HepG2 (cell line): Measurements from ENCODE around the gene SDC4. TPM values are rescaled to one million over a fixed set of nuclear protein-coding genes. Genes with fewer than 3 reads are reported as not detected.

Experiments
- EED ChIP-seq: sonication (generic); formaldehyde crosslinking; IDR thresholded peaks from 2 replicates; pipeline ENCODE4 v1.5.0; 2020; ENCODE audit warnings: mild to moderate bottlenecking, missing genetic modification reagents
- ESRRA ChIP-seq: sonication (generic); formaldehyde crosslinking; IDR thresholded peaks from 2 replicates; pipeline ENCODE4 v1.5.1; 2020; ENCODE audit warnings: mild to moderate bottlenecking, low read depth, missing genetic modification reagents
- FOXA1 ChIP-seq, 2 experiments: fragments of 450-650 bp in 1 of 2; sonication (generic) in 1 of 2; formaldehyde crosslinking in 1 of 2; IDR thresholded peaks; 2 replicates each; pipeline versions ENCODE4 v1.4.0 to v1.6.1; 2016 to 2020; ENCODE audit warnings: missing genetic modification reagents in 1 of 2
- HNF4A ChIP-seq: sonication (generic); formaldehyde crosslinking; IDR thresholded peaks from 2 replicates; pipeline ENCODE4 v1.4.0; 2020; ENCODE audit warnings: missing genetic modification reagents
- KDM5B ChIP-seq: sonication (generic); formaldehyde crosslinking; IDR thresholded peaks from 2 replicates; pipeline ENCODE4 v1.4.0; 2020; ENCODE audit warnings: missing genetic modification reagents, mild to moderate bottlenecking, borderline replicate concordance
- KIAA2018 ChIP-seq: sonication (generic); formaldehyde crosslinking; IDR thresholded peaks from 2 replicates; pipeline ENCODE4 v1.5.0; 2020; ENCODE audit warnings: mild to moderate bottlenecking, missing genetic modification reagents, borderline replicate concordance
- NFIC ChIP-seq: IDR thresholded peaks from 2 replicates; pipeline ENCODE4 v1.6.1; 2012; ENCODE audit warnings: mild to moderate bottlenecking, low read length, inconsistent platforms
- SOX13 ChIP-seq, 3 experiments: fragments of 450-650 bp in 1 of 3; sonication (generic) in 1 of 3; formaldehyde crosslinking in 1 of 3; IDR thresholded peaks in 2 of 3; conservative IDR thresholded peaks in 1 of 3; 2 replicates each; pipeline versions ENCODE4 v1.5.0 to v1.6.1; 2016 to 2020; ENCODE audit warnings: antibody characterized with exemption in 1 of 3, mild to moderate bottlenecking in 1 of 3, missing compliant biosample characterization in 1 of 3, missing genetic modification reagents in 1 of 3, moderate library complexity in 1 of 3
- TMF1 ChIP-seq: sonication (generic); formaldehyde crosslinking; IDR thresholded peaks from 2 replicates; pipeline ENCODE4 v1.8.1; 2022; ENCODE audit warnings: low read depth, missing genetic modification reagents
- ZFP37 ChIP-seq: sonication (generic); formaldehyde crosslinking; IDR thresholded peaks from 2 replicates; pipeline ENCODE4 v1.4.0; 2020; ENCODE audit warnings: missing genetic modification reagents, borderline replicate concordance
- ZNF343 ChIP-seq: sonication (generic); formaldehyde crosslinking; IDR thresholded peaks from 2 replicates; pipeline ENCODE4 v1.4.0; 2020; ENCODE audit warnings: mild to moderate bottlenecking, missing genetic modification reagents
- ZNF574 ChIP-seq: sonication (generic); formaldehyde crosslinking; IDR thresholded peaks from 2 replicates; pipeline ENCODE4 v1.4.0; 2020; ENCODE audit warnings: missing genetic modification reagents
- polyA plus RNA-seq, 8 experiments: library from polyadenylated mRNA; depleted of rRNA in 3 of 8; stranded (reverse) in 7 of 8; unstranded in 1 of 8; fragments of >200 nt; fragmentation: Illumina TruSeq in 4 of 8; extraction: Trizol in 4 of 8; gene quantifications; 2 replicates each; pipeline versions ENCODE4 v1.2.1 to v1.2.3, GENCODE V29; 2011 to 2016; ENCODE audit warnings: low read depth in 4 of 8, missing spikeins in 1 of 8, mixed read lengths in 1 of 8; ENCODE audit not compliant: insufficient read depth in 1 of 8
- total RNA-seq, 5 experiments: library from RNA; depleted of rRNA; stranded (reverse); fragments of >200 nt; fragmentation: Illumina TruSeq; extraction: Trizol; gene quantifications; 2 replicates each; pipeline ENCODE4 v1.2.3, GENCODE V29; 2016; ENCODE audit warnings: low read depth in 1 of 5

The SDC4 gene
- total and polyA plus RNA-seq, 2 of the 13 experiments (the other 11 are each of a cell fraction or from before 2014, with no cell fraction given), result 49.0 to 65.1 TPM

- TF ChIP-seq ESRRA (CRISPR knock-in tag) (no peak), SOX13 (IDR thresholded peaks at IDR 0.05) (no peak), SOX13 (CRISPR knock-in tag; conservative IDR thresholded peaks at IDR 0.05 in 1 of 2, IDR thresholded peaks at IDR 0.05 in 1 of 2) (peak in 1 of 2 experiments; percentile 75; a peak in 2 of 4 replicates), KDM5B (CRISPR knock-in tag) (no peak), KIAA2018 (CRISPR knock-in tag) (no peak), HNF4A (CRISPR knock-in tag) (peak; percentile 97), EED (CRISPR knock-in tag) (0 out of 2 replicates have a peak, but pooled peaks have one; percentile 29), ZNF574 (peak; percentile 43), FOXA1 (IDR thresholded peaks at IDR 0.05) (no peak), FOXA1 (CRISPR knock-in tag; IDR thresholded peaks at IDR 0.05) (peak; percentile 53), TMF1 (CRISPR knock-in tag) (no peak), NFIC (no peak), ZFP37 (peak; percentile 73; the same call in 1 of the 2 replicates), ZNF343 (CRISPR knock-in tag) (no peak)
Measured at GRCh38 chr20:45338121-45339030, 9.8 kb downstream of the SDC4 start (continued).
